GM15510 (cell line): ENCODE results near the gene HAUS2.
A peak's percentile ranks its signal among the peaks of the same experiment; 100 is the strongest.

Experiments used
- POLR2A ChIP-seq: IDR thresholded peaks from 3 replicates; pipeline ENCODE4 v1.6.1; 2011; ENCODE audit warnings: borderline replicate concordance; ENCODE audit not compliant: insufficient read length; ENCODE audit errors: extremely low read depth

HAUS2 gene

GRCh38 chr15:42548249-42549031 is at the start of gene HAUS2, which contains the start of gene LRRC57:
HAUS2 (plus strand) TSS chr15:42548838; CDS start chr15:42548873, 35 bp downstream.
LRRC57 (minus strand) TSS chr15:42548793; CDS start chr15:42548434, 359 bp downstream.
- TF ChIP-seq POLR2A, result peak; percentile 93

DNA sequence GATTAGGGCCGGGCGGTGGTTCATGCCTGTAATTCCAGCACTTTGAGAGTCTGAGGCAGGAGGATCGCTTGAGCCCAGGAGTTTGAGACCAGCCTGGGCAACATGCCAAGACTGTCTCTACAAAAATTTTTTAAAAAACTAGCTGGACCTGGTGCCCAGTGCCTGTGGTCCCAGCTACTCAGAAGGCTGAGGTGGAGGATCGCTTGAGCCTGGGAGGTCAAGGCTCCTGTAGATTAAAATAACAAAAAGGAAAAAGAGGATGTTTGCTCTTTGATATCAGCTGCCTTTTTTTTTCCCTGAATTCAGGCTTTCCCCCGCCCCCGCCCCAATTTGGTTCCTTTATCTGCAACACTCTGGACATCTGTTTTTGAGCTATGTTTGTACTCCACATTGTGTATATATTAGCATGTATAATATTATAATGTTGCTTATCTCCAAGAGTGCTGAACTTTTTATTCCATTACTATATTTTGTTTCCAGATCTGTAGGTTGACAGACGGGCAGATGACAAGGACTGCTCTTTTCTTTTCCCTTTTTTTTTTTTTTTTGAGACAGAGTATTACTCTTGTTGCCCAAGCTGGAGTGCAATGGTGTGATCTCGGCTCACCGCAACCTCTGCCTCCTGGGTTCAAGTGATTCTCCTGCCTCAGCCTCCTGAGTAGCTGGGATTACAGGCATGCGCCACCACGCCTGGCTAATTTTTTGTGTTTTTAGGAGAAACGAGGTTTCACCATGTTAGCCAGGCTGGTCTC is 48.6 kb upstream of the HAUS2 start:
- no peak for TF ChIP-seq POLR2A

DNA sequence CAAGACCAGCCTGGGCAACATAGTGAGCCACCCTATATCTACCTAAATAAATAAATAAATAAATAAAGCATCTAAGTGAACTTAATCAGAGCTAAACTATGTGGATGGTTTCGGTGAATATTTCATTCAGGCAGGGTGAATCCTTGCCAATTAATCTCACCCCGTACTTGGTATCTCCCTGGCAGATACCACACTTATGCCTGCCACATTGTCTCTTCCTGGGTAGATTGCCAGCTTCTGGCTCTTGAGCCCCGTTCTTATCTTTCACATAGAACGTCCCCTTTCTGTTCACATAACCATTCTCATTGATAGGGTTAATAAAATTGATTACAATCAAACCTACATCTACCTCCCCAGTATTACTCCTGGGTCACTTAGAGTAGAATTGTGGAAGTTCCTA is 46.2 kb upstream of the HAUS2 start:
- no peak for TF ChIP-seq POLR2A

DNA sequence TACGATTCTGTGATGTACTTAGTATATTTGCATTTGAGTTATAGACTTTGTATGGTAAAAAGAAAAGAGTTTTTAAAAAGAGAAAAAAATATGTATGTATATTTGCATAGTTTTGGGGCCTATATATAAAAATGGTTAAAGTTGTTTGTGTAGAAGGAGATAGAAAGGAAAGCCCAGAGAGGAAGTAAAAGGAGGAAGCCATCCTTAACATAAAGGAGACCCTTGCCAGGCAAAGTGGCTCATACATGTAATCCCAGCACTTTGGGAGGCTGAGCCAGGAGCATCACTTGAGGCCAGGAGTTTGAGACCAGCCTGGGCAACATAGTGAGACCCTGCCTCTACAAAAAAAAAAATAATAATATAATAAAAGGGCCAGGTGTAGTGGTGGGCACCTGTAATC is 44.8 kb upstream of the HAUS2 start:
- TF ChIP-seq POLR2A, result no peak

DNA sequence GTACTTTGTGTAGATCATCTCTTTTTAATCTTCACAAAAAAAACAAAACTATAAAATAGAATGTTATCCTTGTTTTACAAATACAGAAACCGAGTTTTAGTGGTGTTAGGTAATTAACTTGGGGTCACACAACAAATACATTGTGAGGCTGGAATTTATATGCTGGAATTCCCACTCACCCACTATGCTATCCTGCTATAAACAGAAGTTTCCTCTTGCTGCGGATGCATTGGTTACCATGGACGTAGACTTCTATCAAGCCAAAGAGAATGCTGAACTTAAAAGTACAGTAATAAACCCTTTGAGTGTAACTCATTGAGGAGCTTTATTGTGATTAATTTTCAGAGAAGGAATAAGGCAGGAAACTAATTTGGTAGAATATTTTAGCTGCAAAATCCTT is 44.0 kb upstream of the HAUS2 start:
- no peak for TF ChIP-seq POLR2A

- TF ChIP-seq POLR2A, result no peak
Measured at GRCh38 chr15:42507514-42507913, 41.1 kb upstream of the HAUS2 start.

DNA sequence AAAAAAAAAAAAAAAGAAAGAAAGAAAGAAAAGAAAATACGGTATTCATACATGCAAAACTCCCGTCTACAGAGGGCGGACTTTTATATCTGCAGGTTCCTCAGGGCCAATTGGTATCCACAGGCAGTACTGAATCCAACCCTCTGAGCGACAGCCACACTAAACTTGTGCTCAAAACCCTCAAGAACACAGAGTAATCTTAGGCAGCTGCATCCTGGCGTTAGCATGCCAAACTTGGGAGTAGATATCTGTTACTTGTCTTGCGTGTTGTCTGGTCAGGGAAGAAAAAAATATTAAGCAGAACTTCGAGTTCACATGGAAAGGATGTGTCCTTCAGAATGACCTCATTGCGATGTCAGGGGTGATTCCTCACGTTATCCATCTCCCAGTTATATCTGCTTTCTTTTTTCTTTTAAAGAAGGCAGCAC is 40.4 kb upstream of the HAUS2 start:
- no peak for TF ChIP-seq POLR2A

GRCh38 chr15:42510258-42511006 is 38.2 kb upstream of the HAUS2 start:
- TF ChIP-seq POLR2A, result no peak

DNA sequence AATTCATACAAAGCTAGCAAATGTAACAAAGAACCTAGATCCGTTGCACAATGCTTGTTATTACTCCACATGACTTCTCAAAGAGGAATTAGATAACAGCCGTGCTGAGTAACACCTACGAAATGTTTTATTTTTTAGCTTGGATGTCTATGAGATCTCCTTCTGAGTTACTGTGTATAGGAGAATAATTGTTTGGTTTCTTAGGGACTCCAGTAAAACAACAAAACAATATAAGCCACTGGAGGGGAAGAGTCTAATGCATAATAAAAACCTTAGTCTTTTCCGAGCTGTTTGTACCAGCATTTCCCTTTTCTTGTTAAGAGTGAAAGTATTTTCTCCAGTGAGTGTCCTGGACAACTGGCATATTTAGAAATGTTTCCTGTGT is 37.6 kb upstream of the HAUS2 start:
- no peak for TF ChIP-seq POLR2A

- TF ChIP-seq POLR2A, result no peak
Measured at GRCh38 chr15:42523331-42523730, 25.3 kb upstream of the HAUS2 start.

DNA sequence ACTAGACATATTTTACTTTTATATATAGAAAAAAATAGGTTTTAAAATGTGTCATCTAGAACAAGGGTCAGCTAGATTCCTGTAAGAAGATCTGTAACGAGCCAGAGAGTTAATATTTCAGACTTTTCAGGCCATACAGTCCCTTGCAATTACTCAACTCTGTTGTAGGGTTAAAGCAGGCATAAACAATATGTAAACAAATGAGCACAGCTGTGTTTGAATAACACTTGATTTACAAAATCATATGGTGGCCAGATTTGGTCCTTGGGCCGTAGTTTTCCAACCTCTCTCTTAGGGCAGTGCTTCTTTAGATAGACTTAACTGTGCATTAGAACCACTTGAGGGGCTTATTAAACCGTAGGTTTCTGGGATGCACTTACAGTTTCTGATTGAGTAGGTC is 19.7 kb upstream of the HAUS2 start:
- no peak for TF ChIP-seq POLR2A

DNA sequence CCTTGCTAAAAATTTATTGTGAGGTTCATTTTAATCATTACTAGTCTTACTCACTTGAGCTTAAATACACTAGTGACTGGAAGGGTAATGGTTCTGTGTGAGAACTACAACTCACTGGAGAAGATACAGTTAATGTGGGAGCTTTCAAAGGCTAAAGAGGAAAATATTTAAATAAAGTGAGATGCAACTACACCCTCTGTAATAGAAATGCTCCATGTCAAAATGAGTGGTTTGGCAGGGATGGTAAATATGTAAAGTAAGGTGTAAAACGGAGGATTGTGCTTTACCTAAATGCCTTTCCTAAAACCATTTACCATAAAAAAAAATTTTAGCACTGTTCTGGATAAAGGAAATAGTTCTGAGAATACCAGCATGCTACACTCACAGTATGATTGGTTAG is 15.4 kb upstream of the HAUS2 start:
- TF ChIP-seq POLR2A, result no peak

GRCh38 chr15:42544853-42545629 is 3.6 kb upstream of the HAUS2 start:
- TF ChIP-seq POLR2A, result no peak

DNA sequence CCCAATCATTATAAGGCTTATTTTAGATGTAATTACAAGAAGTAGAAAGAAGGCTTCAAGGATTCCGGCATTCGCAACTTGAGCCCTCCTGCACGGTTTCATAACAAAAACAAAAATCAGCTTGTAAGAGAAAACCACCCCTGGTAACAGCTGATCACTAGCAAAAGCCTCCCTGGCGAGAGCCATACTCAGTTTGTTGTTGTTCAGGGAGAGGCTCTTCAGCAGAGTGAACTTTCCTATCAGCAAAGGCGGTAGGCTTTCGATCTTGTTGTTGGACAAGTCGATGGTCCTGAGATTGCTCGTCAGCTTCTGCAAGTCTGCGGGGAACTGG is 755 bp upstream of the HAUS2 start:
- no peak for TF ChIP-seq POLR2A
